GM18505 (cell line): ENCODE results near the gene AQP10.
A peak's percentile ranks its signal among the peaks of the same experiment; 100 is the strongest.
"Not testable (repeated sequence)": the region's sequence is repeated elsewhere in the genome, so short reads cannot be mapped to it uniquely, and the experiment has no call there.

Source experiments
- ATAC-seq: cut with Tn5 transposase; IDR thresholded peaks from one replicate; pipeline ENCODE4 v1.9.1; 2021; ENCODE audit not compliant: unreplicated experiment
- POLR2A ChIP-seq: IDR thresholded peaks from 4 replicates; pipeline ENCODE4 v1.6.1; 2011; ENCODE audit warnings: borderline replicate concordance; ENCODE audit not compliant: insufficient read depth, insufficient read length; ENCODE audit errors: extremely low read depth

Gene AQP10

DNA sequence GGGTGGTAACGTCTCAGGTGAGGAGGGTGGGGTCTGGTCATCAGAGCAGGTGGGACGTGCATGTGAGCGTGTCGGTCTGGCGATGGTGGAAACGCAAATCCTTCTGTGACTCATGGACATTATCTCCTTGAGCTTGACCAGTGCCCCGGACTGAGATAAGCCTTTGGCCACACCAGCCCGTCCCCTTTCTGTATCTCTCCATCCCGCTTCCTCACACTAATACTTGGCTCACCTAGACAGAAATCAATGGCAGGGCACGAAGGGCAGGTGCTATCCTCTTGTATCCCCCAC, 7.9 kb upstream of the AQP10 start:
- no peak for TF ChIP-seq POLR2A
- no peak for ATAC-seq

- ATAC-seq: not testable (repeated sequence)
These were observed 6.7 kb upstream of the AQP10 start for GRCh38 chr1:154314226-154314625.

- TF ChIP-seq POLR2A: no peak
- ATAC-seq: no peak
These were observed 4.2 kb upstream of the AQP10 start for GRCh38 chr1:154316704-154317103.

DNA sequence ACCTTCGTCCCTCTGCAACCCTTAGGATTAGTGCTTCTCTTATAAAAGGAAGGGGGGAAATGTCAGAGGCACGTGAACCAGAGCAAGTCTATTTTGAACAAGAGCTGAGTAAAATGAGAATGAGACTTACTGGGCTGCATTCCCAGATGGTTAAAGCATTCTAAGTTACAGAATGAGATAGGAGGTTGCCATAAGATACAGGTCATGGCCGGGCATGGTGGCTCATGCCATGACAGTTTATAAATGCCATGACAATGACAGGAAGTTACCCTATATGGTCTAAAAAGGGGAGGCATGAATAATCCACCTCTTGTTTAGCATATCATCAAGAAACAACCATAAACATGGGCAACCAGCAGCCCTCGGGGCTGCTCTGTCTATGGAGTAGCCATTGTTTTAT, 2.5 kb upstream of the AQP10 start:
- TF ChIP-seq POLR2A: no peak
- ATAC-seq: no peak

- ATAC-seq: not testable (repeated sequence)
These were observed 679 bp downstream of the AQP10 start for GRCh38 chr1:154321609-154321934.

DNA sequence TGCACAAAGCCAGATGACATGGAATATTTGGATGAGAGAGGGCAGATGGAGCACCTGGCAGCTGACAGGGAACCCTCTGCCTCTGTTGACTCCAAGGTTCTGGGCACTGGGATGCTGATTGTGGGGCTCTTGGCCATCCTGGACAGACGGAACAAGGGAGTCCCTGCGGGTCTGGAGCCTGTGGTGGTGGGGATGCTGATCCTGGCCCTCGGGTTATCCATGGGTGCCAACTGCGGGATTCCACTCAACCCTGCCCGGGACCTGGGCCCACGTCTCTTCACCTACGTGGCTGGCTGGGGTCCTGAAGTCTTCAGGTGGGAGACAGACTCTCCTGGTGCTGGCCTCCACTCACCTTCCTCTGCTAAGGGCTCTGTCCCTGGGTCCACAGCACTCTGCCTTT, 2.6 kb downstream of the AQP10 start:
- ATAC-seq: no peak
- TF ChIP-seq POLR2A: no peak

DNA sequence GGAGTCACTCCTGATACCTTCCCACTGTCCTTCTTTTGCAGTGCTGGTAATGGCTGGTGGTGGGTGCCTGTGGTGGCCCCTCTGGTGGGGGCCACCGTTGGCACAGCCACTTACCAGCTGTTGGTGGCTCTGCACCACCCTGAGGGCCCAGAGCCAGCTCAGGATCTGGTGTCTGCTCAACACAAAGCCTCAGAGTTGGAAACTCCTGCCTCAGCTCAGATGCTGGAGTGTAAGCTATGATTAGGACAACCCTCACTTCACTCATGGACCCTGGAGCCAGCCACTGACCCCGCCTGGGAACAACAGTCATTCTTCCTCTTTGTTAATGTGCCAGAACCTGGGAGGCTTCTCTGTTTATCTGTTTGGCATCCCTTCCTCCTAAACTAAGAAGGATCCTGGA, 3.3 kb downstream of the AQP10 start:
- ATAC-seq: no peak
- no peak for TF ChIP-seq POLR2A

DNA sequence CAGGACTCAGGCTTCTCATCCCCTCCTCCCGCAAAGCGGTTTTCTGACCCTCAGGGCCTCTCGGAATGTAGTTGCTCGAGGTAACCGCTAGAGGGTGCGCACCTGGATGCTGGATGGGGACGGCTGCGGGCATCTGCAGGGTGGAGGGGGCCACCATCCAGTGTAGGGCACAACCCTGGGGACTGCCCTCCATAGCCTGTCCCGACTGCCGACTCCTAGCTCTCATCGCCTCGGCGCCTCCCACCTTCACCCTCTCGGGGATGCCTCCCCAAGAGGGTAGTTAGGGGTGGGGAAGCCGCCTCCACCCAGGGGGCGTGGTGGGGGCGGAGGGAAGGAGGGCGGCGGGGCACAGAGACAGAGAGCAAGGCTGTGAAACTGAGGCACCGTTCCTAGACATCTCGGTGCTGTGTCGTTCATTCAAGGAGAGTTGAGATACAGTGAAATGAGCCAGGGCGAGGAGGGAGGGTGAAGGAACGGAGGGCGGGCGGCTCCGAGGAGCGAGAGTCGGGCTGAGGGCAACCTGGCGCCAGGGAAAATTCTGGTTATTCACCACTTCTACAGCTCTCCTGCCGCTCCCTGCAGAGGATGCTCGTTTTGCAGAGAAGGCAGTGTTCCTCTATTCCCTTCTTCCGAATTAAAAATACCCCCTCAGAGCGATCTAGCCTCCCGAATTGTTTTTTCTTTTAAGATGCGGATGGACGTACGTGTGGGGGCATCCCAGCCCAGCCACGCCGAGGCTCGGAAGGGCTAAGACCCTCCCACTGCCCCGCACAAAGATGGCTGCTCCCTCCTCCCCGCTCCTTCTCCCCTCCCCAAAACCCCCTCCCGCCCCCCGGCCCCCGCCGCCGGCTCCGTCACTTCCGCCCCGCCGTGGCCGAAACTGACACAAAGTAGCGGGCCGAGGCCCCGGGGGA, 4.0 kb downstream of the AQP10 start, which contains the start of gene ATP8B2:
Gene ATP8B2 (plus strand): TSS at position 857 of the 914 bp plus-strand sequence. CDS start 2,617 bp downstream, outside the sequence.
- no peak for ATAC-seq
- TF ChIP-seq POLR2A: no peak

- TF ChIP-seq POLR2A: peak; percentile 25
- ATAC-seq: no peak
These were observed 5.0 kb downstream of the AQP10 start for GRCh38 chr1:154325583-154326545.

DNA sequence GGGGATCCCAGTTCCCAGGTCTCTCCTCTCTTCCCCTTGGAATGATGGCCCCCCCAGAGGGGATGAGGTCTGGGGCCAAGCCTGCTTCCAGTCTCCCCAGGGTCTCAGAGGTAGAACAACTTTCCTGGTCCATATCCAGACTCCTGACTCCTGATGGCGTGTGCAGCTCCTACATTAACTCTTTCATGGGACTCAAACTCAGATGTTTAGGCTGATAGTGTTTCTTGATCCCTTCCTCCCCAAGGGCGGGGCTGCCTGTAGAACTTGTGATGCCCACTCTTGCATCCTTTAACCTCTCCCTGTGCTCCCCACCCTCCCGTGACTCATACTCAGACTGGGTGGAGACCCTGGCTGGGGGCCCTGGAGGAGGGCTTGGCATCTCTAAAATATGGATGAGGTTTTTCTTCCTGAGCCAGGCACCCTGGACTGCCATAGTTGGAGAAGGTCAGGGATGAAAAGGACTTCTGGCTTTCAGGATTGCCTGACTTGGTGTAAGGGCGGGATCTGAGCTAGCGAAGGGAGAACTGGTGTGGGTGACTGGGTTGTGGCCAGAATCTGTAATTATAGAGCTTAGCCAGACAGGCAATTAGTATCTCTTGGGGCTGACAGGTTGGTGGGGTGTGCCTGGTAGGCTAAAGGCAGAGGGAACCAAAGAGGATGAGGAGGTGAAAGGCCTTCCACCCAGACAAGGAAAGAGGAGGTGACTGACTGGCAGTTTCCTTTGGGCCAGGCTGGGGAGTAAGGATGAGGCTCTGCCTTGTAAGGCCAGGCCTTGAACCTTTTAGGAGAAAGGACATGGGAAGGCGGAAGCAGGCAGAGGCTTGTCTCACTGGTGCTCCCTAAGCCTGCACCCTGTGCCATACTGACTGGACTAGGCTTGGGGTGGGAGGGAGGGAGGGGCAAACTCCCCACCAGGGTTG, 5.9 kb downstream of the AQP10 start:
- TF ChIP-seq POLR2A: no peak
- ATAC-seq: no peak

- no peak for TF ChIP-seq POLR2A
- ATAC-seq: no peak
These were observed 6.8 kb downstream of the AQP10 start for GRCh38 chr1:154327466-154328317.
